ENCODE results near the gene FAM50B. TPM values are rescaled to one million over a fixed set of nuclear protein-coding genes. Genes with fewer than 3 reads are reported as not detected.

Gene FAM50B
- total RNA-seq, 1 experiment from 2014 or later: 3.3 TPM

GRCh38 chr6:3844097-3844463, 5.1 kb upstream of the FAM50B start:
- Mint-ChIP-seq H3K9me3 (no peaks in the 10 kb centered on the region), H3K4me3 (no peak overlapping the region), H3K36me3 (ENCODE audit: insufficient read depth in 1 of 3, low read depth in 3 of 3) (peaks cover 0 to 2% (median 0%) of the 10 kb centered on the region in 3 experiments; a peak in 2 of 7 replicates), H3K27ac (no peak overlapping the region), H3K4me1 (peaks cover 9% of the 10 kb centered on the region in 2 experiments), H3K27me3 (ENCODE audit: low read depth) (peaks cover 7% of the 10 kb centered on the region)
- Histone ChIP-seq H2BK15ac (ENCODE audit: low read depth, low read length) (no peak overlapping the region), H3K79me1 (ENCODE audit: insufficient read depth, low read depth, low read length, poor library complexity, severe bottlenecking) (no peaks in the 10 kb centered on the region), H4K91ac (ENCODE audit: insufficient read length, low read depth, low read length) (no peak overlapping the region), H3K4ac (ENCODE audit: low read depth, low read length) (no peak overlapping the region), H4K5ac (ENCODE audit: insufficient read length, low read depth, low read length) (no peak overlapping the region), H3T11ph (ENCODE audit: low read length) (no peak overlapping the region), H2BK120ac (ENCODE audit: low read depth, low read length, poor library complexity, severe bottlenecking) (no peak overlapping the region), H3K14ac (ENCODE audit: insufficient read depth, low read length) (no peak overlapping the region), H3K23ac (ENCODE audit: insufficient read length, low read depth, low read length) (no peak overlapping the region), H4K8ac (replicated peaks; ENCODE audit: insufficient read length, low read depth, low read length) (no peak overlapping the region), H2BK5ac (ENCODE audit: insufficient read length, low read length) (no peak overlapping the region), H3K18ac (ENCODE audit: insufficient read length, low read depth, low read length) (no peak overlapping the region), H3K27me3 (ENCODE audit: insufficient read depth, low read length) (no peaks in the 10 kb centered on the region), H3K4me2 (ENCODE audit: insufficient read depth, insufficient read length, low read length) (no peak overlapping the region), H3K9ac (ENCODE audit: extremely low read depth, insufficient read length, low read length) (no peak overlapping the region), H2AFZ (ENCODE audit: low read length) (no peak overlapping the region), H3K56ac (ENCODE audit: insufficient read length, low read depth, low read length) (no peak overlapping the region), H2AK5ac (ENCODE audit: insufficient read length, low read length) (no peak overlapping the region), H4K20me1 (ENCODE audit: control insufficient read depth, insufficient read depth, insufficient read length) (no peaks in the 10 kb centered on the region), H3K9me3 (ENCODE audit: control insufficient read depth, low read depth, low read length) (no peaks in the 10 kb centered on the region), H3K79me2 (ENCODE audit: insufficient read depth, low read length) (no peaks in the 10 kb centered on the region), H3K23me2 (ENCODE audit: insufficient read length, low read depth, low read length, poor library complexity, severe bottlenecking) (no peaks in the 10 kb centered on the region), H3K27ac (ENCODE audit: insufficient read length, low read depth, low read length) (no peak overlapping the region), H3K4me1 (ENCODE audit: insufficient read depth, low read length) (0 out of 2 replicates have a peak, but pooled peaks cover 3% of the 10 kb centered on the region), H2BK20ac (ENCODE audit: low read depth, low read length, poor library complexity, severe bottlenecking) (no peak overlapping the region), H2BK12ac (ENCODE audit: insufficient read length, low read depth, low read length) (no peak overlapping the region)
- WGBS (ENCODE audit: extremely low coverage, insufficient read length, low lambda C conversion rate): no CpG with 5 or more reads among the region's 5 CpGs
- no peak for TF ChIP-seq CTCF (conservative IDR thresholded peaks at IDR 0.05)
- no peak for DNase-seq
